ENCODE results near the gene ABHD2. TPM values are rescaled to one million over a fixed set of nuclear protein-coding genes. Genes with fewer than 3 reads are reported as not detected.

The ABHD2 gene
- total RNA-seq: 10 to 100 TPM; 36.0 to 39.2 TPM
- 25.5 TPM for polyA plus RNA-seq (2013, experiment 1 of 2)
- polyA plus RNA-seq (2013, experiment 2 of 2): 26.3 TPM
- total RNA-seq: 43.1 to 271 (median 124) reads per million in 172 experiments

GRCh38 chr15:89087830-89088604 is at the start of gene ABHD2:
ABHD2 (plus strand) TSS chr15:89088456; CDS start chr15:89116328, 27,872 bp downstream.
- ChIA-PET POLR2A (interaction anchor here (0.8 to 3.5 kb wide), 22 partner anchors 8 to 621 kb away, joined by 3 to 34 read pairs (median 5); partner anchors contain the start of genes AEN, FANCI, MFGE8 and MRPL46), CTCF (interaction anchor here (0.7 to 1.5 kb wide), 6 partner anchors 30 to 463 kb away, joined by 3 to 11 read pairs (median 5); no protein-coding TSS in a partner anchor)
- H3K27ac Mint-ChIP-seq: peak within 1 kb of the TSS; percentile 90
- ATAC-seq (ENCODE audit: poor library complexity) (peak; percentile 95), DNase-seq (peak; percentile 95 to 99 (median 97))
- H3K27me3 ChIP-seq (ENCODE audit: control insufficient read depth in 1 of 2, insufficient read depth in 2 of 2, low read length in 2 of 2): no peaks in the 10 kb centered on the region
- peaks cover 30% of the 10 kb centered on the region for H3K4me1 Mint-ChIP-seq (ENCODE audit: low read depth)
- H3K9me3 ChIP-seq (ENCODE audit: control insufficient read depth in 1 of 2, insufficient read depth in 1 of 2, low read length in 2 of 2): no peaks in the 10 kb centered on the region
- H3K4me3 ChIP-seq (ENCODE audit: low read length): peak within 1 kb of the TSS; percentile 97
- H3K36me3 Mint-ChIP-seq (ENCODE audit: low read depth): no peaks in the 10 kb centered on the region
- intact Hi-C loops (cut with DNase I, micrococcal nuclease): loop anchor here (1.0 to 10.0 kb wide), 9 partner anchors 31 to 621 kb away; partner anchors contain the start of genes AEN (in 1 of the 2), DET1 (in 1 of the 2), MRPL46 (in 1 of the 2) and MRPS11 (in 1 of the 2)
- peaks cover 37% of the 10 kb centered on the region for H3K4me1 ChIP-seq (ENCODE audit: insufficient read depth, low read length)
- no peak for TF ChIP-seq CTCF (IDR thresholded peaks at IDR 0.05)
- peak within 1 kb of the TSS; percentile 49 to 55 for H3K27ac ChIP-seq (ENCODE audit: low read depth in 1 of 2, low read length in 2 of 2)
- no peak within 1 kb of the TSS for H3K4me3 Mint-ChIP-seq
- H3K9me3 Mint-ChIP-seq: no peaks in the 10 kb centered on the region
- no peaks in the 10 kb centered on the region for H3K27me3 Mint-ChIP-seq
- no peaks in the 10 kb centered on the region for H3K36me3 ChIP-seq (ENCODE audit: insufficient read depth, low read length)

- Mint-ChIP-seq H3K9me3 (no peaks in the 10 kb centered on the region), H3K4me3 (no peak overlapping the region), H3K36me3 (ENCODE audit: low read depth) (no peaks in the 10 kb centered on the region), H3K27me3 (peaks cover 3% of the 10 kb centered on the region), H3K4me1 (ENCODE audit: low read depth) (no peaks in the 10 kb centered on the region), H3K27ac (no peak overlapping the region)
- Histone ChIP-seq H3K9me3 (ENCODE audit: control insufficient read depth in 1 of 2, insufficient read depth in 1 of 2, low read length in 2 of 2) (no peaks in the 10 kb centered on the region), H3K27ac (ENCODE audit: low read depth in 1 of 2, low read length in 2 of 2) (no peak overlapping the region), H3K27me3 (ENCODE audit: control insufficient read depth in 1 of 2, insufficient read depth in 2 of 2, low read length in 2 of 2) (peaks cover 0 to 7% of the 10 kb centered on the region in 2 experiments), H3K4me1 (ENCODE audit: insufficient read depth, low read length) (no peaks in the 10 kb centered on the region), H3K36me3 (ENCODE audit: insufficient read depth, low read length) (no peaks in the 10 kb centered on the region), H3K4me3 (ENCODE audit: low read length) (no peak overlapping the region)
- POLR2A ChIA-PET: no interaction called here
- CTCF ChIA-PET: no interaction called here
- no peak for TF ChIP-seq CTCF (IDR thresholded peaks at IDR 0.05)
- ATAC-seq (ENCODE audit: poor library complexity) (no peak), DNase-seq (no peak)
- intact Hi-C loops (cut with DNase I, micrococcal nuclease): no loop called here
Observed at GRCh38 chr15:89039142-89039541, 49.1 kb upstream of the ABHD2 start.

GRCh38 chr15:89041507-89041906 is 46.7 kb upstream of the ABHD2 start:
- no peaks in the 10 kb centered on the region for H3K4me1 ChIP-seq (ENCODE audit: insufficient read depth, low read length)
- peaks cover 0 to 7% of the 10 kb centered on the region in 2 experiments for H3K27me3 ChIP-seq (ENCODE audit: control insufficient read depth in 1 of 2, insufficient read depth in 2 of 2, low read length in 2 of 2)
- H3K4me3 Mint-ChIP-seq: no peak overlapping the region
- no peaks in the 10 kb centered on the region for H3K27me3 Mint-ChIP-seq
- no peak overlapping the region for H3K4me3 ChIP-seq (ENCODE audit: low read length)
- H3K36me3 ChIP-seq (ENCODE audit: insufficient read depth, low read length): no peaks in the 10 kb centered on the region
- no peak for DNase-seq
- intact Hi-C loops (cut with DNase I, micrococcal nuclease): no loop called here
- no peaks in the 10 kb centered on the region for H3K36me3 Mint-ChIP-seq (ENCODE audit: low read depth)
- POLR2A ChIA-PET: no interaction called here
- H3K27ac ChIP-seq (ENCODE audit: low read depth in 1 of 2, low read length in 2 of 2): no peak overlapping the region
- no peak for ATAC-seq (ENCODE audit: poor library complexity)
- H3K9me3 ChIP-seq (ENCODE audit: control insufficient read depth in 1 of 2, insufficient read depth in 1 of 2, low read length in 2 of 2): no peaks in the 10 kb centered on the region
- no peaks in the 10 kb centered on the region for H3K9me3 Mint-ChIP-seq
- CTCF ChIA-PET: no interaction called here
- TF ChIP-seq CTCF (IDR thresholded peaks at IDR 0.05): no peak
- no peaks in the 10 kb centered on the region for H3K4me1 Mint-ChIP-seq (ENCODE audit: low read depth)
- no peak overlapping the region for H3K27ac Mint-ChIP-seq

Measured in CD4-positive, alpha-beta T cell (primary cell).